Mammary epithelial cell (primary cell): ENCODE data around the gene CIC.

Experiments used
- CTCF ChIP-seq, 2 donors: IDR thresholded peaks in 1 of 2; conservative IDR thresholded peaks in 1 of 2; 2 replicates each; pipeline ENCODE4 v1.5.1; 2011 to 2012; ENCODE audit warnings: inconsistent platforms in 2 of 2, low read length in 2 of 2, mild to moderate bottlenecking in 2 of 2, control low read depth in 1 of 2, low read depth in 1 of 2; ENCODE audit not compliant: insufficient read depth in 1 of 2; ENCODE audit errors: extremely low read depth in 1 of 2
- EZH2 ChIP-seq: IDR thresholded peaks from 2 replicates; pipeline ENCODE4 v1.6.1; 2012; ENCODE audit warnings: low read length, inconsistent platforms, borderline replicate concordance

GRCh38 chr19:42267644-42268141 is 1.4 kb upstream of the CIC start:
- TF ChIP-seq EZH2, result no peak
- TF ChIP-seq CTCF (conservative IDR thresholded peaks at IDR 0.05 in 1 of 2, IDR thresholded peaks at IDR 0.05 in 1 of 2; ENCODE audit: extremely low read depth in 1 of 2, insufficient read depth in 1 of 2, low read depth in 1 of 2, low read length in 2 of 2), result no peak
